Smooth muscle cell (in vitro differentiated cells): ENCODE results near the gene CDH20. TPM values are rescaled to one million over a fixed set of nuclear protein-coding genes. Genes with fewer than 3 reads are reported as not detected.

Experiments used
- DNase-seq: peaks from one replicate; lab custom pipeline; 2025; ENCODE audit not compliant: unreplicated experiment; lab: John Stamatoyannopoulos, UW
- H2AFZ ChIP-seq: fragments of 200-600 bp; sonication (generic); 2 replicates; pipeline ENCODE4 v1.6.0; 2016; ENCODE audit warnings: antibody characterized with exemption, low read depth, mild to moderate bottlenecking
- H3F3A ChIP-seq: fragments of 200-600 bp; sonication (generic); 2 replicates; pipeline ENCODE4 v1.6.0; 2017; ENCODE audit warnings: antibody characterized with exemption, low read depth
- H3K27ac ChIP-seq: fragments of 200-600 bp; sonication (generic); 2 replicates; pipeline ENCODE4 v1.5.1; 2016; ENCODE audit warnings: low read depth, mild to moderate bottlenecking
- H3K27me3 ChIP-seq: fragments of 200-600 bp; sonication (generic); 2 replicates; pipeline ENCODE4 v1.6.1; 2016; ENCODE audit warnings: low read depth, mild to moderate bottlenecking
- H3K36me3 ChIP-seq: fragments of 200-600 bp; sonication (generic); 2 replicates; pipeline ENCODE4 v1.5.1; 2016; ENCODE audit warnings: low read depth
- H3K4me1 ChIP-seq: fragments of 200-600 bp; sonication (generic); 2 replicates; pipeline ENCODE4 v1.5.1; 2016; ENCODE audit warnings: low read depth
- H3K4me2 ChIP-seq: fragments of 200-600 bp; sonication (generic); 2 replicates; pipeline ENCODE4 v1.6.0; 2016; ENCODE audit warnings: mild to moderate bottlenecking
- H3K4me3 ChIP-seq: fragments of 200-600 bp; sonication (generic); 2 replicates; pipeline ENCODE4 v1.5.1; 2016; ENCODE audit warnings: mild to moderate bottlenecking
- H3K79me2 ChIP-seq: fragments of 200-600 bp; sonication (generic); 2 replicates; pipeline ENCODE4 v1.6.0; 2016; ENCODE audit warnings: low read depth, mild to moderate bottlenecking
- H3K9ac ChIP-seq: fragments of 200-600 bp; sonication (generic); 2 replicates; pipeline ENCODE4 v1.6.0; 2016; ENCODE audit warnings: low read depth
- H3K9me3 ChIP-seq: fragments of 200-600 bp; sonication (generic); replicated peaks from 2 replicates; pipeline ENCODE4 v1.5.1; 2016; ENCODE audit warnings: low read depth
- H4K20me1 ChIP-seq: fragments of 200-600 bp; sonication (generic); 2 replicates; pipeline ENCODE4 v1.6.0; 2016; ENCODE audit warnings: low read depth
- WGBS: methylation state at CpG from one replicate; pipeline ENCODE4 v1.1.7; 2016; ENCODE audit warnings: low lambda C conversion rate; 5-methylcytosine and 5-hydroxymethylcytosine counted together
- polyA plus RNA-seq: library from polyadenylated mRNA; unstranded; fragments of >200 nt; fragmentation: Nextera tagmentation; extraction: Ambion mirVana; gene quantifications from 2 replicates; pipeline ENCODE4 v1.2.1, GENCODE V29; 2016
- total RNA-seq: library from RNA; depleted of rRNA; stranded (reverse); fragments of >200 nt; gene quantifications from 2 replicates; pipeline ENCODE4 v1.2.3, GENCODE V29; 2014
- TF ChIP-seq, protein P1 (sequence below): fragments of 200-600 bp; sonication (generic); IDR thresholded peaks from 2 replicates; pipeline ENCODE4 v1.5.1; 2017; ENCODE audit warnings: borderline replicate concordance, mild to moderate bottlenecking, antibody characterized with exemption; ENCODE audit not compliant: insufficient read depth, poor library complexity, severe bottlenecking

CDH20 gene
- total and polyA plus RNA-seq, 2 experiments from 2014 or later = 0.10 TPM; not detected in 1

DNA sequence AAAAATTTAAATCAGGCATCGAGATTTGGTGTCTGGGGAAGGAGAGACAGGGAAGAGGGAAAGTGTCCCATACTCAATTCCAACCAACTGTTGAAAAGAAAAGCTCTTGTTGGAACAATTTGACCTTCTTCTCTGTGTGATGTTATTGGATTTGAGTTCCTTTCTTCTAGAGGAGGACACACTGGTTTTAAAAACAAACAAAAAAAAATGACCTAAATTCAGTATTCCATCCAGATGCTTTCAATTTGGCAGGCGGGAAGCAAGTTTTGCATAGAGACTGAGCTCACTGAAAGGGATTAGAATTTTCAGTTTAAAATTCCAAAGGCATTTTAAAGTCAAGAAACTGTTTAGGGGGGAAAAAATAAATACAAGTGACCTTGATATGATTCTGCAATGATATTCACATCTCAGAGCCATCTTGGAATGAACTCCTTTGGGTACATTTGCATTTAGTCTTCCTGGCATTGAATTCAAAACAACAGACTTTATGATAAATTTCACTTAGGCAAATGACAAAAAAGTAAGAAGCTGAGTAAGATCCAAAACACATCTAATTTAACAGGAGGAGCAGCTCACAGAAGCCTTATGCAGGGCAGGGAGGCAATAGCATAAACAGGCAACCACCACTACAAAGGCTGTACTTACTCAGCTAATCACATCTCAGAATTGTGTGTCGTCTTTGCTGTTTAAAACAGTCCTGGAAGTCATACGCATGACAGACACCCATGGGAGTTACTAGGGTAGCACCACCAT, 126.8 kb downstream of the CDH20 start:
- no peak overlapping the region for H3K4me3 ChIP-seq
- H3K9me3 ChIP-seq = no peaks in the 10 kb centered on the region
- no peaks in the 10 kb centered on the region for H3K36me3 ChIP-seq
- no peak overlapping the region for H2AFZ ChIP-seq
- H3F3A ChIP-seq = no peaks in the 10 kb centered on the region
- no peaks in the 10 kb centered on the region for H4K20me1 ChIP-seq
- WGBS = 83% methylated on average over 4 of the region's 4 CpGs
- TF ChIP-seq, protein P1, sequence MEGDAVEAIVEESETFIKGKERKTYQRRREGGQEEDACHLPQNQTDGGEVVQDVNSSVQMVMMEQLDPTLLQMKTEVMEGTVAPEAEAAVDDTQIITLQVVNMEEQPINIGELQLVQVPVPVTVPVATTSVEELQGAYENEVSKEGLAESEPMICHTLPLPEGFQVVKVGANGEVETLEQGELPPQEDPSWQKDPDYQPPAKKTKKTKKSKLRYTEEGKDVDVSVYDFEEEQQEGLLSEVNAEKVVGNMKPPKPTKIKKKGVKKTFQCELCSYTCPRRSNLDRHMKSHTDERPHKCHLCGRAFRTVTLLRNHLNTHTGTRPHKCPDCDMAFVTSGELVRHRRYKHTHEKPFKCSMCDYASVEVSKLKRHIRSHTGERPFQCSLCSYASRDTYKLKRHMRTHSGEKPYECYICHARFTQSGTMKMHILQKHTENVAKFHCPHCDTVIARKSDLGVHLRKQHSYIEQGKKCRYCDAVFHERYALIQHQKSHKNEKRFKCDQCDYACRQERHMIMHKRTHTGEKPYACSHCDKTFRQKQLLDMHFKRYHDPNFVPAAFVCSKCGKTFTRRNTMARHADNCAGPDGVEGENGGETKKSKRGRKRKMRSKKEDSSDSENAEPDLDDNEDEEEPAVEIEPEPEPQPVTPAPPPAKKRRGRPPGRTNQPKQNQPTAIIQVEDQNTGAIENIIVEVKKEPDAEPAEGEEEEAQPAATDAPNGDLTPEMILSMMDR = no peak
- DNase-seq = no peak
- no peak overlapping the region for H3K27ac ChIP-seq
- H3K9ac ChIP-seq = no peak overlapping the region
- no peaks in the 10 kb centered on the region for H3K27me3 ChIP-seq
- no peak overlapping the region for H3K4me2 ChIP-seq
- H3K4me1 ChIP-seq = no peaks in the 10 kb centered on the region
- no peaks in the 10 kb centered on the region for H3K79me2 ChIP-seq

DNA sequence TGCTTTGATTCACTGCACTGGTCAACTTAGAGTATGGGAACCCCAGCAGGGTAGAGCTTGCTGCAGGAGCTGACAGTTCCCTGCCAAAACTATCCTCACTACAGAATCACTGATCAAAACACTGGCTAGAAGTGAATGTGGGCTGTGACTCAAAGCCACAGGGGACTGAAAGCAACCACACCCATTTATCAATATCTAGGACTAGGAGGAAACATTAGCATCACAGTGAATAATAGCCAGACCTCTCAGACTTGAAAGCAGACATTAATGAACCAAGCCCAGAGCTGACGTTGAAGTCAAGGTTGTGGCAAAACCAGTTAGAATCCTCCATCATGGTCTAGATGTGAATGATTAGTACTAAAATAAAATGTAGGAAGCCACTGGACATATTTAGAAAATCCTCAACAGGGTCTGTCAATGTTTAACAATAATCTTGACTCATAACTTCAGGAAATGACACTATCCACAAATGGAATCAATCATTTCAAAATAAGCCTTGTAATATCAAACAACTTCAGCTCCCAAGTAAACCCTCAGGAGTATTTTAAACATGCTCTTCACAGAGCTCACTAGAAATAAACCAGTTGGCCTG, 131.4 kb downstream of the CDH20 start:
- H3K4me1 ChIP-seq = no peaks in the 10 kb centered on the region
- TF ChIP-seq, protein P1 = no peak
- H2AFZ ChIP-seq = no peak overlapping the region
- WGBS = 58% methylated on average over 1 of the region's 1 CpG
- H3K79me2 ChIP-seq = no peaks in the 10 kb centered on the region
- no peak overlapping the region for H3K9ac ChIP-seq
- no peaks in the 10 kb centered on the region for H3K27me3 ChIP-seq
- no peak for DNase-seq
- H3F3A ChIP-seq = no peaks in the 10 kb centered on the region
- no peak overlapping the region for H3K4me3 ChIP-seq
- H3K9me3 ChIP-seq = no peaks in the 10 kb centered on the region
- H3K36me3 ChIP-seq = no peaks in the 10 kb centered on the region
- no peak overlapping the region for H3K4me2 ChIP-seq
- H3K27ac ChIP-seq = no peak overlapping the region
- no peaks in the 10 kb centered on the region for H4K20me1 ChIP-seq

DNA sequence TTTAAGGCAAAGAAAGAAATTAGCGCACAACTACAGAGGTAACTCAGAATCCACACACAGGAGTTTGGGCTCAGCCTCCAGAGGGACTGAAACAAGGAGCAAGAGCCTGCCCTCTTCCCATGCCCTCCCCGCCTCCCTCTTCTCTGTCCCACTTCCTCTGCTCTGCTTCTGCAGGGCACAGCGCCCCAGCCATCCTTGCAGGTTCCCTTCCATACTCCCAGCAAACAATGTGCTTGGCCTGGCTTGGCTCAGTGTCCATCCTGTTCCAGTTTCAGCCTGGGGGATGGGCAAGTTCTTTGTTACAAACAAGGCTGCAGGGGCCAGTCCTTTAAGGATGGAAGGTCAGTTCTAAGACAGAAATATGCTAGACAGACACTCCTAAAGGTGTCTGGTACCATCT, 133.5 kb downstream of the CDH20 start:
- no peak for DNase-seq
- Histone ChIP-seq H3K9me3 (no peaks in the 10 kb centered on the region), H3K27ac (no peak overlapping the region), H4K20me1 (no peaks in the 10 kb centered on the region), H3K4me3 (no peak overlapping the region), H3K9ac (no peak overlapping the region), H3K36me3 (no peaks in the 10 kb centered on the region), H2AFZ (no peak overlapping the region), H3K79me2 (no peaks in the 10 kb centered on the region), H3K4me2 (no peak overlapping the region), H3F3A (no peaks in the 10 kb centered on the region), H3K4me1 (peaks cover 13% of the 10 kb centered on the region), H3K27me3 (no peaks in the 10 kb centered on the region)
- 93% methylated on average over 3 of the region's 3 CpGs for WGBS
- TF ChIP-seq, protein P1 = no peak
